ENCODE measurements around the gene ADAM12.

DNA sequence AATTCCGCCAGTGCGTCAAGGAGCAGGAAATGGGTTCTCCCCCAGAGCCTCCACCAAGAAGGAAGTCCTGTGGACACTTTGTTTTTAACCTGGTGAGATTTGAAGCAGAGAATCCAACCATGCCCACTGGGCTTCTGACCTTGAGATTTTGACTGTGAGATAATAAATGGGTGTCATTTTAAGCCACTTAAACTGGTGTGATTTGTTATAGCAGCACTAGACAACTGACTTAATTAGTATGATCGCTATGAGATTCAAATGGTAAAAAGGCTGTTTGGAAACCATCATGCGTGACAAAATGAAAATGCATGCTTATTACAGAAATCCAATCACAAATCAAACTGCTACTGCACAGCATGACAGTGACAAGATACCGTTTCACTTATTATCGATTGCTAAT is 98.0 kb downstream of the ADAM12 start:
- TF ChIP-seq EP300 (IDR thresholded peaks at IDR 0.05; ENCODE audit: borderline replicate concordance in 1 of 2, low read depth in 1 of 2, low read length in 1 of 2) (peak in 1 of 2 experiments; percentile 54; a peak in 1 of 4 replicates), SIN3A (IDR thresholded peaks at IDR 0.05; ENCODE audit: borderline replicate concordance, low read depth, low read length) (no peak), RXRA (IDR thresholded peaks at IDR 0.05; ENCODE audit: borderline replicate concordance, low read depth) (no peak), TEAD4 (IDR thresholded peaks at IDR 0.05; ENCODE audit: borderline replicate concordance, insufficient read depth) (no peak), NFIC (IDR thresholded peaks at IDR 0.05; ENCODE audit: borderline replicate concordance) (no peak), POLR2AphosphoS5 (IDR thresholded peaks at IDR 0.05; ENCODE audit: low read depth, low read length) (no peak), MEF2A (IDR thresholded peaks at IDR 0.05; ENCODE audit: borderline replicate concordance, low read depth) (no peak), TAF1 (IDR thresholded peaks at IDR 0.05; ENCODE audit: borderline replicate concordance, low read depth, low read length) (no peak), RAD21 (IDR thresholded peaks at IDR 0.05; ENCODE audit: low read length) (no peak), RFX5 (IDR thresholded peaks at IDR 0.05; ENCODE audit: low read length) (no peak), GABPA (IDR thresholded peaks at IDR 0.05; ENCODE audit: low read depth) (no peak)
- TF ChIP-seq, protein P1, sequence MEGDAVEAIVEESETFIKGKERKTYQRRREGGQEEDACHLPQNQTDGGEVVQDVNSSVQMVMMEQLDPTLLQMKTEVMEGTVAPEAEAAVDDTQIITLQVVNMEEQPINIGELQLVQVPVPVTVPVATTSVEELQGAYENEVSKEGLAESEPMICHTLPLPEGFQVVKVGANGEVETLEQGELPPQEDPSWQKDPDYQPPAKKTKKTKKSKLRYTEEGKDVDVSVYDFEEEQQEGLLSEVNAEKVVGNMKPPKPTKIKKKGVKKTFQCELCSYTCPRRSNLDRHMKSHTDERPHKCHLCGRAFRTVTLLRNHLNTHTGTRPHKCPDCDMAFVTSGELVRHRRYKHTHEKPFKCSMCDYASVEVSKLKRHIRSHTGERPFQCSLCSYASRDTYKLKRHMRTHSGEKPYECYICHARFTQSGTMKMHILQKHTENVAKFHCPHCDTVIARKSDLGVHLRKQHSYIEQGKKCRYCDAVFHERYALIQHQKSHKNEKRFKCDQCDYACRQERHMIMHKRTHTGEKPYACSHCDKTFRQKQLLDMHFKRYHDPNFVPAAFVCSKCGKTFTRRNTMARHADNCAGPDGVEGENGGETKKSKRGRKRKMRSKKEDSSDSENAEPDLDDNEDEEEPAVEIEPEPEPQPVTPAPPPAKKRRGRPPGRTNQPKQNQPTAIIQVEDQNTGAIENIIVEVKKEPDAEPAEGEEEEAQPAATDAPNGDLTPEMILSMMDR (IDR thresholded peaks at IDR 0.05), result no peak
- TF ChIP-seq, protein P2, sequence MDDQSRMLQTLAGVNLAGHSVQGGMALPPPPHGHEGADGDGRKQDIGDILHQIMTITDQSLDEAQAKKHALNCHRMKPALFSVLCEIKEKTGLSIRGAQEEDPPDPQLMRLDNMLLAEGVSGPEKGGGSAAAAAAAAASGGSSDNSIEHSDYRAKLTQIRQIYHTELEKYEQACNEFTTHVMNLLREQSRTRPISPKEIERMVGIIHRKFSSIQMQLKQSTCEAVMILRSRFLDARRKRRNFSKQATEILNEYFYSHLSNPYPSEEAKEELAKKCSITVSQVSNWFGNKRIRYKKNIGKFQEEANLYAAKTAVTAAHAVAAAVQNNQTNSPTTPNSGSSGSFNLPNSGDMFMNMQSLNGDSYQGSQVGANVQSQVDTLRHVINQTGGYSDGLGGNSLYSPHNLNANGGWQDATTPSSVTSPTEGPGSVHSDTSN (IDR thresholded peaks at IDR 0.05), result no peak
- TF ChIP-seq, protein P3, sequence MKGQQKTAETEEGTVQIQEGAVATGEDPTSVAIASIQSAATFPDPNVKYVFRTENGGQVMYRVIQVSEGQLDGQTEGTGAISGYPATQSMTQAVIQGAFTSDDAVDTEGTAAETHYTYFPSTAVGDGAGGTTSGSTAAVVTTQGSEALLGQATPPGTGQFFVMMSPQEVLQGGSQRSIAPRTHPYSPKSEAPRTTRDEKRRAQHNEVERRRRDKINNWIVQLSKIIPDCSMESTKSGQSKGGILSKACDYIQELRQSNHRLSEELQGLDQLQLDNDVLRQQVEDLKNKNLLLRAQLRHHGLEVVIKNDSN (IDR thresholded peaks at IDR 0.05; ENCODE audit: borderline replicate concordance, low read depth), result no peak

All from SK-N-SH (cell line).